ENCODE measurements around the gene GEMIN7.

GEMIN7 gene

GRCh38 chr19:45037393-45038169, 41.5 kb upstream of the GEMIN7 start:
- peaks cover 21% of the 10 kb centered on the region for H4K20me1 ChIP-seq (ENCODE audit: insufficient read depth, low read length)
- TF ChIP-seq, protein P1, sequence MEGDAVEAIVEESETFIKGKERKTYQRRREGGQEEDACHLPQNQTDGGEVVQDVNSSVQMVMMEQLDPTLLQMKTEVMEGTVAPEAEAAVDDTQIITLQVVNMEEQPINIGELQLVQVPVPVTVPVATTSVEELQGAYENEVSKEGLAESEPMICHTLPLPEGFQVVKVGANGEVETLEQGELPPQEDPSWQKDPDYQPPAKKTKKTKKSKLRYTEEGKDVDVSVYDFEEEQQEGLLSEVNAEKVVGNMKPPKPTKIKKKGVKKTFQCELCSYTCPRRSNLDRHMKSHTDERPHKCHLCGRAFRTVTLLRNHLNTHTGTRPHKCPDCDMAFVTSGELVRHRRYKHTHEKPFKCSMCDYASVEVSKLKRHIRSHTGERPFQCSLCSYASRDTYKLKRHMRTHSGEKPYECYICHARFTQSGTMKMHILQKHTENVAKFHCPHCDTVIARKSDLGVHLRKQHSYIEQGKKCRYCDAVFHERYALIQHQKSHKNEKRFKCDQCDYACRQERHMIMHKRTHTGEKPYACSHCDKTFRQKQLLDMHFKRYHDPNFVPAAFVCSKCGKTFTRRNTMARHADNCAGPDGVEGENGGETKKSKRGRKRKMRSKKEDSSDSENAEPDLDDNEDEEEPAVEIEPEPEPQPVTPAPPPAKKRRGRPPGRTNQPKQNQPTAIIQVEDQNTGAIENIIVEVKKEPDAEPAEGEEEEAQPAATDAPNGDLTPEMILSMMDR (IDR thresholded peaks at IDR 0.05; ENCODE audit: low read depth, low read length), result no peak
- TF ChIP-seq EZH2phosphoT487 (IDR thresholded peaks at IDR 0.05; ENCODE audit: low read depth), result no peak
- no peak overlapping the region for H3K4me2 ChIP-seq (ENCODE audit: low read length)
- no peak overlapping the region for H3K4me3 ChIP-seq (ENCODE audit: low read length)
- no peak overlapping the region for H3K27ac ChIP-seq (ENCODE audit: low read length)
- H3K36me3 ChIP-seq (replicated peaks; ENCODE audit: low read depth, low read length), result peaks cover 56% of the 10 kb centered on the region
- H3K4me1 ChIP-seq (ENCODE audit: low read length), result peaks cover 12% of the 10 kb centered on the region
- no peaks in the 10 kb centered on the region for H3K27me3 ChIP-seq (ENCODE audit: low read depth, low read length)
- H2AFZ ChIP-seq (ENCODE audit: low read depth, low read length), result no peak overlapping the region
- H3K9me3 ChIP-seq (ENCODE audit: insufficient read depth, low read length), result no peaks in the 10 kb centered on the region
- H3K9ac ChIP-seq (ENCODE audit: low read length), result no peak overlapping the region
- H3K79me2 ChIP-seq (ENCODE audit: low read length), result peaks cover 35% of the 10 kb centered on the region

GRCh38 chr19:45038931-45039893, 39.8 kb upstream of the GEMIN7 start, which contains the start of gene CLASRP:
Gene CLASRP (plus strand): TSS chr19:45039045. CDS start chr19:45040213, 1,168 bp downstream.
- Histone ChIP-seq H3K27ac (ENCODE audit: low read length) (peak within 1 kb of the TSS; percentile 77), H3K9ac (ENCODE audit: low read length) (peak within 1 kb of the TSS; percentile 91), H3K4me3 (ENCODE audit: low read length) (peak within 1 kb of the TSS; percentile 89), H3K27me3 (ENCODE audit: low read depth, low read length) (no peaks in the 10 kb centered on the region), H2AFZ (ENCODE audit: low read depth, low read length) (no peak within 1 kb of the TSS), H4K20me1 (ENCODE audit: insufficient read depth, low read length) (peaks cover 21% of the 10 kb centered on the region), H3K79me2 (ENCODE audit: low read length) (peaks cover 40% of the 10 kb centered on the region), H3K36me3 (replicated peaks; ENCODE audit: low read depth, low read length) (peaks cover 54% of the 10 kb centered on the region), H3K4me1 (ENCODE audit: low read length) (peaks cover 12% of the 10 kb centered on the region), H3K9me3 (ENCODE audit: insufficient read depth, low read length) (no peaks in the 10 kb centered on the region), H3K4me2 (ENCODE audit: low read length) (peak within 1 kb of the TSS; percentile 92)
- TF ChIP-seq, protein P1 (IDR thresholded peaks at IDR 0.05; ENCODE audit: low read depth, low read length), result no peak
- TF ChIP-seq EZH2phosphoT487 (IDR thresholded peaks at IDR 0.05; ENCODE audit: low read depth), result no peak

GRCh38 chr19:45040059-45040771, 38.8 kb upstream of the GEMIN7 start:
- Histone ChIP-seq H3K79me2 (ENCODE audit: low read length) (peaks cover 51% of the 10 kb centered on the region), H3K9me3 (ENCODE audit: insufficient read depth, low read length) (no peaks in the 10 kb centered on the region), H3K4me3 (ENCODE audit: low read length) (peak overlapping the region; percentile 89), H2AFZ (ENCODE audit: low read depth, low read length) (no peak overlapping the region), H3K4me2 (ENCODE audit: low read length) (peak overlapping the region; percentile 92), H3K27ac (ENCODE audit: low read length) (no peak overlapping the region), H3K36me3 (replicated peaks; ENCODE audit: low read depth, low read length) (peaks cover 54% of the 10 kb centered on the region), H3K27me3 (ENCODE audit: low read depth, low read length) (no peaks in the 10 kb centered on the region), H3K4me1 (ENCODE audit: low read length) (peaks cover 12% of the 10 kb centered on the region), H3K9ac (ENCODE audit: low read length) (0 out of 2 replicates have a peak overlapping the region, but pooled peaks have one; percentile 91), H4K20me1 (ENCODE audit: insufficient read depth, low read length) (peaks cover 21% of the 10 kb centered on the region)
- TF ChIP-seq, protein P1 (IDR thresholded peaks at IDR 0.05; ENCODE audit: low read depth, low read length), result no peak
- TF ChIP-seq EZH2phosphoT487 (IDR thresholded peaks at IDR 0.05; ENCODE audit: low read depth), result no peak
